Small intestine (tissue), 7 donors: ENCODE measurements around the gene OVCH2. TPM values are rescaled to one million over a fixed set of nuclear protein-coding genes. Genes with fewer than 3 reads are reported as not detected.
A peak's percentile ranks its signal among the peaks of the same experiment; 100 is the strongest.
"Not testable (repeated sequence)": the region's sequence is repeated elsewhere in the genome, so short reads cannot be mapped to it uniquely, and the experiment has no call there.

ENCODE experiments used
- DNase-seq, 2 donors: peaks; one replicate each; pipeline versions ENCODE4 v3.0.0 to v3.0.0-alpha.2; 2013
- FAIRE-seq: peaks from 2 replicates; lab custom pipeline; 2012; peaks lifted over from hg19 to GRCh38; lab: Jason Lieb, UNC
- H3K27ac ChIP-seq, 3 donors: one replicate each; pipeline ENCODE4 v1.5.1; 2013; ENCODE audit warnings: low read length in 2 of 3, mild to moderate bottlenecking in 2 of 3, control low read depth in 1 of 3, inconsistent platforms in 1 of 3, low read depth in 1 of 3, moderate library complexity in 1 of 3
- H3K27me3 ChIP-seq, 3 donors: one replicate each; pipeline ENCODE4 v1.6.1; 2013; ENCODE audit warnings: low read length in 3 of 3, inconsistent platforms in 1 of 3; ENCODE audit not compliant: control insufficient read depth in 3 of 3, insufficient read depth in 3 of 3
- H3K36me3 ChIP-seq, 3 donors: one replicate each; pipeline ENCODE4 v1.6.1; 2013; ENCODE audit warnings: low read length in 3 of 3, inconsistent platforms in 1 of 3, low read depth in 1 of 3, mild to moderate bottlenecking in 1 of 3, moderate library complexity in 1 of 3; ENCODE audit not compliant: control insufficient read depth in 3 of 3, insufficient read depth in 2 of 3
- H3K4me1 ChIP-seq, 3 donors: one replicate each; pipeline ENCODE4 v1.6.1; 2013; ENCODE audit warnings: low read length in 2 of 3, inconsistent platforms in 1 of 3, low read depth in 1 of 3, mild to moderate bottlenecking in 1 of 3, moderate library complexity in 1 of 3; ENCODE audit not compliant: control insufficient read depth in 3 of 3, insufficient read depth in 2 of 3
- H3K4me3 ChIP-seq, 3 donors: one replicate each; pipeline ENCODE4 v1.5.1; 2013; ENCODE audit warnings: low read length in 3 of 3, control low read depth in 1 of 3, inconsistent platforms in 1 of 3, low read depth in 1 of 3, mild to moderate bottlenecking in 1 of 3, moderate library complexity in 1 of 3
- H3K9me3 ChIP-seq, 2 donors: one replicate each; pipeline ENCODE4 v1.6.1; 2013; ENCODE audit warnings: low read depth in 1 of 2, low read length in 1 of 2; ENCODE audit not compliant: control insufficient read depth in 2 of 2, insufficient read depth in 1 of 2
- WGBS, 3 donors: extraction: QIAGEN DNeasy Blood & Tissue Kit; methylation state at CpG; one replicate each; pipeline ENCODE4 v1.1.7; 2013; 5-methylcytosine and 5-hydroxymethylcytosine counted together
- polyA plus RNA-seq, 4 donors: library from polyadenylated mRNA; stranded (reverse) in 3 of 4; unstranded in 1 of 4; fragments of 200-250 nt in 3 of 4; fragments of 120-200 nt in 1 of 4; gene quantifications; one replicate each; pipeline versions ENCODE4 v1.2.1 to v1.2.3, GENCODE V29; 2013
- donor health status: healthy with polysubstance abuse.
- donor health status: control.
- donor health status: control.
- donor health status: Bipolar disorder and iron deficiency.
- donor health status: healthy.

OVCH2 gene
- polyA plus RNA-seq, 4 donors, result 0.19 TPM; not detected in 3

GRCh38 chr11:7668911-7669310 is 37.4 kb downstream of the OVCH2 start:
- Histone ChIP-seq H3K9me3 (no peaks in the 10 kb centered on the region), H3K27me3 (peaks cover 0 to 16% (median 0%) of the 10 kb centered on the region in 3 donors), H3K4me3 (no peak overlapping the region), H3K36me3 (peaks cover 0 to 39% (median 6%) of the 10 kb centered on the region in 3 donors), H3K27ac (no peak overlapping the region), H3K4me1 (peaks cover 0 to 14% (median 0%) of the 10 kb centered on the region in 3 donors)
- DNase-seq, result no peak
- no peak for FAIRE-seq
- 63 to 73% (median 72%) methylated on average over 5 of the region's 5 CpGs for WGBS, 3 donors

GRCh38 chr11:7668464-7668863 is 37.8 kb downstream of the OVCH2 start:
- FAIRE-seq, result no peak
- WGBS, 3 donors, result 79 to 87% (median 85%) methylated on average over 7 of the region's 7 CpGs
- no peak for DNase-seq
- Histone ChIP-seq H3K27me3 (peaks cover 0 to 12% (median 0%) of the 10 kb centered on the region in 3 donors), H3K4me1 (peaks cover 0 to 12% (median 0%) of the 10 kb centered on the region in 3 donors), H3K27ac (no peak overlapping the region), H3K36me3 (peaks cover 0 to 39% (median 6%) of the 10 kb centered on the region in 3 donors), H3K9me3 (no peaks in the 10 kb centered on the region), H3K4me3 (no peak overlapping the region)

- FAIRE-seq, result no peak
- WGBS, 3 donors, result 78 to 90% (median 87%) methylated on average over 2 of the region's 2 CpGs
- DNase-seq, result no peak
- Histone ChIP-seq H3K36me3 (peaks cover 0 to 39% (median 6%) of the 10 kb centered on the region in 3 donors), H3K4me1 (peaks cover 0 to 4% (median 0%) of the 10 kb centered on the region in 3 donors), H3K27me3 (peaks cover 0 to 2% (median 0%) of the 10 kb centered on the region in 3 donors), H3K27ac (no peak overlapping the region), H3K9me3 (no peaks in the 10 kb centered on the region), H3K4me3 (no peak overlapping the region)
These were observed 38.8 kb downstream of the OVCH2 start for GRCh38 chr11:7667460-7667859.

GRCh38 chr11:7666292-7666866 is 39.9 kb downstream of the OVCH2 start:
- Histone ChIP-seq H3K4me1 (peaks cover 0 to under 1% (median 0%) of the 10 kb centered on the region in 3 donors), H3K27me3 (no peaks in the 10 kb centered on the region), H3K9me3 (no peaks in the 10 kb centered on the region), H3K4me3 (no peak overlapping the region), H3K27ac (no peak overlapping the region), H3K36me3 (peaks cover 0 to 39% (median 6%) of the 10 kb centered on the region in 3 donors)
- no peak for FAIRE-seq
- no peak for DNase-seq
- WGBS, 3 donors, result 86 to 91% (median 89%) methylated on average over 7 of the region's 7 CpGs

GRCh38 chr11:7665473-7666291 is 40.6 kb downstream of the OVCH2 start:
- Histone ChIP-seq H3K27me3 (no peaks in the 10 kb centered on the region), H3K4me1 (no peaks in the 10 kb centered on the region), H3K4me3 (no peak overlapping the region), H3K27ac (no peak overlapping the region), H3K9me3 (no peaks in the 10 kb centered on the region), H3K36me3 (peaks cover 0 to 39% (median 6%) of the 10 kb centered on the region in 3 donors)
- no peak for FAIRE-seq
- 37 to 46% (median 37%) methylated on average over 20 of the region's 20 CpGs for WGBS, 3 donors
- peak; percentile 89 to 90 for DNase-seq

GRCh38 chr11:7664867-7665266 is 41.4 kb downstream of the OVCH2 start:
- FAIRE-seq (no peak), DNase-seq (no peak)

GRCh38 chr11:7663531-7663930 is 42.7 kb downstream of the OVCH2 start:
- not testable (repeated sequence) for H3K27me3 ChIP-seq, DNase-seq, H3K9me3 ChIP-seq, H3K27ac ChIP-seq, FAIRE-seq, H3K4me3 ChIP-seq, H3K4me1 ChIP-seq
- WGBS, 3 donors, result 70 to 94% (median 72%) methylated on average over 12 to 14 of the region's 16 CpGs
- peaks cover 0 to 38% (median 6%) of the 10 kb centered on the region in 3 donors for H3K36me3 ChIP-seq

More at GRCh38 chr11:7664867-7665266, 41.4 kb downstream of the OVCH2 start:
- H3K4me1 ChIP-seq, result no peaks in the 10 kb centered on the region
- no peaks in the 10 kb centered on the region for H3K27me3 ChIP-seq
- H3K9me3 ChIP-seq, result no peaks in the 10 kb centered on the region
- 78 to 93% (median 78%) methylated on average over 6 of the region's 6 CpGs for WGBS, 3 donors
- H3K36me3 ChIP-seq, result peaks cover 0 to 39% (median 6%) of the 10 kb centered on the region in 3 donors
- H3K4me3 ChIP-seq, result no peak overlapping the region
- H3K27ac ChIP-seq, result no peak overlapping the region

- DNase-seq (peak; percentile 73 to 81), FAIRE-seq (no peak)
- Histone ChIP-seq H3K27ac (no peak overlapping the region), H3K27me3 (no peaks in the 10 kb centered on the region), H3K36me3 (peaks cover 3 to 50% (median 6%) of the 10 kb centered on the region in 3 donors), H3K4me1 (no peaks in the 10 kb centered on the region), H3K9me3 (no peaks in the 10 kb centered on the region), H3K4me3 (no peak overlapping the region)
- 38 to 54% (median 50%) methylated on average over 15 of the region's 15 CpGs for whole genome bisulfite sequencing, 3 donors
These were observed 48.8 kb downstream of the OVCH2 start for GRCh38 chr11:7657306-7658025.
